Osteocyte (in vitro differentiated cells): ENCODE measurements around the gene CUL9. TPM values are rescaled to one million over a fixed set of nuclear protein-coding genes. Genes with fewer than 3 reads are reported as not detected.

Source experiments
- DNase-seq: peaks from one replicate; pipeline ENCODE4 v3.0.0; 2021; ENCODE audit warnings: mixed read lengths; ENCODE audit not compliant: unreplicated experiment; ENCODE audit errors: extremely low spot score
- H3K27ac Mint-ChIP-seq: one replicate; pipeline ENCODE4 v1.8.0; 2021; ENCODE audit warnings: mild to moderate bottlenecking, mixed read lengths; ENCODE audit not compliant: unreplicated experiment
- H3K27me3 Mint-ChIP-seq: one replicate; pipeline ENCODE4 v1.8.0; 2021; ENCODE audit warnings: mixed read lengths; ENCODE audit not compliant: unreplicated experiment
- H3K36me3 Mint-ChIP-seq: one replicate; pipeline ENCODE4 v1.8.0; 2021; ENCODE audit warnings: mixed read lengths; ENCODE audit not compliant: unreplicated experiment
- H3K4me1 Mint-ChIP-seq: one replicate; pipeline ENCODE4 v1.8.0; 2021; ENCODE audit warnings: mixed read lengths; ENCODE audit not compliant: unreplicated experiment
- H3K4me3 Mint-ChIP-seq: one replicate; pipeline ENCODE4 v1.8.0; 2021; ENCODE audit warnings: mild to moderate bottlenecking, moderate library complexity, mixed read lengths; ENCODE audit not compliant: unreplicated experiment
- H3K9me3 Mint-ChIP-seq: one replicate; pipeline ENCODE4 v1.8.0; 2021; ENCODE audit warnings: mixed read lengths; ENCODE audit not compliant: unreplicated experiment
- CTCF ChIP-seq: fragments of 200-600 bp; sonication (generic); IDR thresholded peaks from 2 replicates; pipeline ENCODE4 v1.5.0; 2021; ENCODE audit warnings: antibody characterized with exemption, mild to moderate bottlenecking, moderate library complexity
- total RNA-seq: library from RNA; stranded (reverse); gene quantifications from 2 replicates; pipeline ENCODE4 v1.2.1, GENCODE V29; 2021

CUL9 gene
- total RNA-seq, 1 donor from 2014 or later, result 39.5 TPM

- no peak for DNase-seq
- H3K27ac Mint-ChIP-seq, result no peak overlapping the region
- no peaks in the 10 kb centered on the region for H3K27me3 Mint-ChIP-seq
These were observed 21.7 kb downstream of the CUL9 start for GRCh38 chr6:43203718-43204095.

GRCh38 chr6:43204271-43205105 lies 22.5 kb downstream of the CUL9 start:
- Mint-ChIP-seq H3K9me3 (no peaks in the 10 kb centered on the region), H3K27ac (no peak overlapping the region), H3K4me3 (no peak overlapping the region), H3K27me3 (no peaks in the 10 kb centered on the region), H3K4me1 (no peaks in the 10 kb centered on the region), H3K36me3 (peaks cover 31% of the 10 kb centered on the region)
- no peak for TF ChIP-seq CTCF
- DNase-seq, result no peak

More at GRCh38 chr6:43203718-43204095, 21.7 kb downstream of the CUL9 start:
- H3K9me3 Mint-ChIP-seq, result no peaks in the 10 kb centered on the region
- no peaks in the 10 kb centered on the region for H3K4me1 Mint-ChIP-seq
- H3K36me3 Mint-ChIP-seq, result peaks cover 31% of the 10 kb centered on the region
- H3K4me3 Mint-ChIP-seq, result no peak overlapping the region
- TF ChIP-seq CTCF, result no peak

- no peak overlapping the region for H3K27ac Mint-ChIP-seq
These were observed 23.9 kb downstream of the CUL9 start for GRCh38 chr6:43205849-43206248.

GRCh38 chr6:43207286-43207685 lies 25.3 kb downstream of the CUL9 start:
- no peak for TF ChIP-seq CTCF
- no peak overlapping the region for H3K27ac Mint-ChIP-seq
- no peak for DNase-seq
- no peaks in the 10 kb centered on the region for H3K27me3 Mint-ChIP-seq
- H3K4me3 Mint-ChIP-seq, result no peak overlapping the region
- no peaks in the 10 kb centered on the region for H3K9me3 Mint-ChIP-seq
- no peaks in the 10 kb centered on the region for H3K4me1 Mint-ChIP-seq
- H3K36me3 Mint-ChIP-seq, result peaks cover 22% of the 10 kb centered on the region

More at GRCh38 chr6:43205849-43206248, 23.9 kb downstream of the CUL9 start:
- Mint-ChIP-seq H3K36me3 (peaks cover 25% of the 10 kb centered on the region), H3K9me3 (no peaks in the 10 kb centered on the region), H3K27me3 (no peaks in the 10 kb centered on the region), H3K4me1 (no peaks in the 10 kb centered on the region), H3K4me3 (no peak overlapping the region)
- no peak for TF ChIP-seq CTCF
- no peak for DNase-seq

GRCh38 chr6:43211955-43212354 lies 30.0 kb downstream of the CUL9 start:
- no peaks in the 10 kb centered on the region for H3K27me3 Mint-ChIP-seq
- peaks cover 17% of the 10 kb centered on the region for H3K36me3 Mint-ChIP-seq
- H3K4me1 Mint-ChIP-seq, result no peaks in the 10 kb centered on the region
- no peak overlapping the region for H3K4me3 Mint-ChIP-seq
- TF ChIP-seq CTCF, result no peak
- DNase-seq, result no peak
- no peaks in the 10 kb centered on the region for H3K9me3 Mint-ChIP-seq
- no peak overlapping the region for H3K27ac Mint-ChIP-seq
